Skeletal muscle tissue (tissue), 4 donors: ENCODE data around the gene LCNL1. TPM values are rescaled to one million over a fixed set of nuclear protein-coding genes. Genes with fewer than 3 reads are reported as not detected.

Source experiments
- H3K27ac ChIP-seq: one replicate; pipeline ENCODE4 v1.7.0; 2013; ENCODE audit warnings: mild to moderate bottlenecking, low read depth, low read length, inconsistent platforms
- H3K27me3 ChIP-seq, 3 donors: one replicate each; pipeline ENCODE4 v1.7.0; 2013; ENCODE audit warnings: low read length in 3 of 3; ENCODE audit not compliant: control insufficient read depth in 3 of 3, insufficient read depth in 3 of 3
- H3K36me3 ChIP-seq, 3 donors: one replicate each; pipeline ENCODE4 v1.7.0; 2013; ENCODE audit warnings: low read length in 3 of 3; ENCODE audit not compliant: control insufficient read depth in 3 of 3, insufficient read depth in 3 of 3
- H3K4me1 ChIP-seq, 3 donors: one replicate each; pipeline ENCODE4 v1.7.0; 2013; ENCODE audit warnings: low read length in 3 of 3, mild to moderate bottlenecking in 3 of 3; ENCODE audit not compliant: control insufficient read depth in 3 of 3, insufficient read depth in 3 of 3
- H3K4me3 ChIP-seq, 3 donors: one replicate each; pipeline ENCODE4 v1.7.0; 2013; ENCODE audit warnings: low read length in 3 of 3
- H3K9ac ChIP-seq, 3 donors: one replicate each; pipeline ENCODE4 v1.7.0; 2013; ENCODE audit warnings: low read length in 3 of 3, mild to moderate bottlenecking in 3 of 3, moderate library complexity in 2 of 3, low read depth in 1 of 3
- H3K9me3 ChIP-seq, 3 donors: one replicate each; pipeline ENCODE4 v1.7.0; 2013; ENCODE audit warnings: low read length in 3 of 3; ENCODE audit not compliant: control insufficient read depth in 3 of 3
- total RNA-seq: library from RNA; depleted of rRNA; stranded (reverse); fragments of >200 nt; gene quantifications from one replicate; pipeline ENCODE4 v1.2.3, GENCODE V29; 2014
- donor health status: Osteomylitis.

Gene LCNL1
- total RNA-seq, 1 donor from 2014 or later, result under 0.01 TPM

DNA sequence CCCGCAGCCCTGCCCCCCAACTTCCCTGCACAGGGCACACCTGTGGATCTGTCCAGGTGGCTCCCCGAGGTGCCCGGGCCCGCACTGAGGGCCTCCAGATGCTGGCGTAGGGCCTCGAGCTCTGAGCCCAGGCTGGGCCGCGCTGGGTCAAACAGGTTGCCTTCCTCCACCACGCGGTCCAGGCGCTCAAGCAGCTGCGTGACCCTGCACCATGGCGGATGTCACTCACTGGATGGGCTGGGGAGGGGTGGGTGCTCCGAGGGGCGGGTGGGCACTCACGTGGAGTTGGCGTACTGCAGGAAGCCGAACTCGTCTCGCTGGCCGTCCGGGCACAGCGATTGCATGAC lies 39.8 kb downstream of the LCNL1 start:
- H3K9ac ChIP-seq, result no peak overlapping the region
- peaks cover 15 to 20% (median 16%) of the 10 kb centered on the region in 3 donors for H3K4me1 ChIP-seq
- H3K9me3 ChIP-seq, result no peaks in the 10 kb centered on the region
- peaks cover 0 to 3% (median 2%) of the 10 kb centered on the region in 3 donors for H3K36me3 ChIP-seq
- no peak overlapping the region for H3K4me3 ChIP-seq
- H3K27ac ChIP-seq, result no peak overlapping the region
- no peaks in the 10 kb centered on the region for H3K27me3 ChIP-seq

DNA sequence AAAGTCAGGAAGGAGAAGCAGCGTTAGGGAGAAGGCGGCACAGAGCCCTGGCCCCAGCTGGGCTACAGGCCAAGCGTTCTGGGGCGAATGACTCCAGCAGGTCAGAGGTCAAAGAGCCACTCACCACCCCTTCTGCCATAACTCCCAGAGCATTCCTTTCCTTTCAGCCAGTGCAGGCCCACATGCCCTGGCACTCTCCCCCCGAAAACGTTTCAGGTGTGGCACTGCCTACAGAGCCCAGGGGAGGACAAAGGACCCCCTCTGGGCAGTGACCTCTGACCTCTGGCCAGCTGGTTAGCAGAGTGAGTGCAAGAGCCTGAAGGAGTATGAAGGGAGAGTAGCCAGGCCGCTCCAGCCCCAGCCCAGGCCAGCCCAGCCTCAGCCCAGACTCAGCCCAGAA lies 40.4 kb downstream of the LCNL1 start:
- H3K4me1 ChIP-seq, result peaks cover 15 to 20% (median 17%) of the 10 kb centered on the region in 3 donors
- H3K27ac ChIP-seq, result no peak overlapping the region
- peaks cover 0 to 3% (median 2%) of the 10 kb centered on the region in 3 donors for H3K36me3 ChIP-seq
- no peaks in the 10 kb centered on the region for H3K9me3 ChIP-seq
- H3K9ac ChIP-seq, result no peak overlapping the region
- no peak overlapping the region for H3K4me3 ChIP-seq
- no peaks in the 10 kb centered on the region for H3K27me3 ChIP-seq

- Histone ChIP-seq H3K4me1 (peaks cover 17 to 23% (median 20%) of the 10 kb centered on the region in 3 donors), H3K27ac (no peak overlapping the region), H3K36me3 (peaks cover 0 to 3% (median 2%) of the 10 kb centered on the region in 3 donors), H3K9ac (no peak overlapping the region), H3K27me3 (no peaks in the 10 kb centered on the region), H3K4me3 (no peak overlapping the region), H3K9me3 (no peaks in the 10 kb centered on the region)
Measured at GRCh38 chr9:137023583-137023991, 40.8 kb downstream of the LCNL1 start.

DNA sequence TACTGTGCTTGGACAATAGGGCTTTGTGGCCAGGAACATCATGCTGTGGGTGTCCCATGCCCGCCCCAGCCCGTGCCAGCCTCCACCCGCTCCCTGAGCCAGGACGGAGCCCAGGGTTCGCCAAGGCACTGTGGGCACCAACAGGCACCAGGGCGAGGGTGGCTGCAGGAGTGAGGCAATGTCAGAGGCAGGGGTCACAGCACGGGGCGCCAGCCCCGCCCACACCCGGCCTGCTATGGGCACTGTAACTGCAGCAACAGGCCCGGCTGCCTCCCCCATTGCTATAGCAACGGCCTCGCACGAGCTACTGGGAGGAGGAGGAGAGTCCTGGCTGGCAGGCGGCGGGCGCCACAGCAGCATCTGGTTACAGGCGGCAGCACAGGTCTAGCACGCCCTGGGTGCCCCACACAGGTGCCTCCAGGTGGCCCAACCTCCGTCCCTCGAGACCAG lies 42.7 kb downstream of the LCNL1 start:
- Histone ChIP-seq H3K27me3 (no peaks in the 10 kb centered on the region), H3K36me3 (peaks cover 0 to 3% (median 0%) of the 10 kb centered on the region in 3 donors), H3K4me3 (no peak overlapping the region), H3K9me3 (no peaks in the 10 kb centered on the region), H3K27ac (no peak overlapping the region), H3K4me1 (peaks cover 25 to 34% (median 33%) of the 10 kb centered on the region in 3 donors), H3K9ac (no peak overlapping the region)

DNA sequence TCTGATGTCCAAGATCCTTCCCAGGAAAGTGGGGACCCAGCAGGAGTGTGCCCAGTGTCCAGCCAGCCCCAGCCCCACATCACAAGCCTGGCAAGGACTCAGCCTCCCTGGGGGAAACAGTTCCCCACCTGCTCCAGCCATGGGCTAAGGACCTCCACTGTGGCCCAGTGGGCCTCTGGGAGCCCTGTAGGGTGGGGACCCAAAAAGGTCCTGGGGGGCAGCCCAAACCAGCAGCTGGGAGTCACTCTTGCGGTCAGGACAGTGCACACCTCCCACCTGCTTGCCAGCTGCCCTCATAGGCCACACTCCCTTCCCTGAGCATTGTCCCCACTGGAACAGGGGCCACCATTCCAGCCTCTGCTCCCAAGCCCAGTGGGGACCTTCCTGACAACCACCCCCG lies 43.6 kb downstream of the LCNL1 start:
- H3K36me3 ChIP-seq, result no peaks in the 10 kb centered on the region
- no peak overlapping the region for H3K27ac ChIP-seq
- H3K9ac ChIP-seq, result peak overlapping the region in 2 of 3 donors; percentile 20 to 57
- H3K9me3 ChIP-seq, result no peaks in the 10 kb centered on the region
- no peaks in the 10 kb centered on the region for H3K27me3 ChIP-seq
- peak overlapping the region in 1 of 3 donors; percentile 41 for H3K4me3 ChIP-seq
- H3K4me1 ChIP-seq, result peaks cover 25 to 37% (median 33%) of the 10 kb centered on the region in 3 donors

GRCh38 chr9:137026828-137027227 lies 44.0 kb downstream of the LCNL1 start:
- Histone ChIP-seq H3K27ac (no peak overlapping the region), H3K9ac (peak overlapping the region; percentile 52 to 85 (median 75)), H3K27me3 (no peaks in the 10 kb centered on the region), H3K9me3 (no peaks in the 10 kb centered on the region), H3K4me3 (peak overlapping the region; percentile 65 to 80 (median 77)), H3K4me1 (peaks cover 25 to 39% (median 33%) of the 10 kb centered on the region in 3 donors), H3K36me3 (no peaks in the 10 kb centered on the region)

GRCh38 chr9:137027369-137028262 lies 44.8 kb downstream of the LCNL1 start, which contains the start of gene ABCA2:
Gene ABCA2 (minus strand): TSS chr9:137028237. CDS start chr9:137028140, 97 bp downstream.
- no peak within 1 kb of the TSS for H3K27ac ChIP-seq
- peak within 1 kb of the TSS; percentile 65 to 80 (median 77) for H3K4me3 ChIP-seq
- H3K9me3 ChIP-seq, result no peaks in the 10 kb centered on the region
- peaks cover 25 to 39% (median 33%) of the 10 kb centered on the region in 3 donors for H3K4me1 ChIP-seq
- H3K36me3 ChIP-seq, result no peaks in the 10 kb centered on the region
- peak within 1 kb of the TSS; percentile 52 to 85 (median 77) for H3K9ac ChIP-seq
- no peaks in the 10 kb centered on the region for H3K27me3 ChIP-seq

- H3K27ac ChIP-seq, result no peak overlapping the region
- H3K9me3 ChIP-seq, result no peaks in the 10 kb centered on the region
- H3K27me3 ChIP-seq, result no peaks in the 10 kb centered on the region
- peak overlapping the region; percentile 59 to 74 (median 63) for H3K4me3 ChIP-seq
- peaks cover 25 to 39% (median 33%) of the 10 kb centered on the region in 3 donors for H3K4me1 ChIP-seq
- H3K9ac ChIP-seq, result peak overlapping the region in 2 of 3 donors; percentile 77 to 79
- no peaks in the 10 kb centered on the region for H3K36me3 ChIP-seq
Measured at GRCh38 chr9:137028263-137029057, 45.7 kb downstream of the LCNL1 start.

- Histone ChIP-seq H3K9ac (peak overlapping the region in 2 of 3 donors; percentile 77 to 79), H3K36me3 (no peaks in the 10 kb centered on the region), H3K27me3 (peaks cover 0 to 3% (median 0%) of the 10 kb centered on the region in 3 donors), H3K27ac (no peak overlapping the region), H3K9me3 (no peaks in the 10 kb centered on the region), H3K4me1 (peaks cover 25 to 39% (median 33%) of the 10 kb centered on the region in 3 donors), H3K4me3 (peak overlapping the region; percentile 35 to 74 (median 63))
Measured at GRCh38 chr9:137029058-137029936, 46.5 kb downstream of the LCNL1 start.
